ENCODE measurements around the gene HIRA.
"Not testable (repeated sequence)": the region's sequence is repeated elsewhere in the genome, so short reads cannot be mapped to it uniquely, and the experiment has no call there.

Gene HIRA

DNA sequence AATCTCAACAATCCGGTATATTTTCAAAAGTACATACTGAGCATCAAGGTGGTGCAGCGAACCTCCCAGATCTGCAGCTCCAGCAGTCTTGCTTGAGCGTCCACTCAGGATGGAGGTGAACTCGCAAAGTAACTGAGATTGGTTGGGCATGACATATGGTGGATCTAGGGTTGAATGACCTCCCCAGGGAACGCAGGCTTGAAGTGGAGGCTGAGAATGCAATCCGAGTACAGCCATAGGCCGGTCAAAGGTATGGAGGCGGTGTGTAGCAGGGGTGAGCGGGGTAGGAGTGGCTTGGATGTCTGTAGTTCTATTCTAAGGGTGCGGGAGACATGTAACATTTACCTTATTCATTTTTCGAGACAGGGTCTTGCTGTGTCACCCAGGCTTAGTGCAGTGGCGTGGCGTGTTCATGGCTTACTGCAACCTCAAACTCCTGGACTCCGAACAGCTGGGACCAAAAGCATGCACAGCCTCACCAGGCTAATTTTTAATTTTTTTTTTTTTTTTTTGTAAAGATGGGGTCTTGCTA lies 16.6 kb upstream of the HIRA start:
- Histone ChIP-seq H3K9me3 (replicated peaks; ENCODE audit: low read length) (no peaks in the 10 kb centered on the region), H3K4me2 (ENCODE audit: low read length) (peak overlapping the region; percentile 80), H3K36me3 (ENCODE audit: insufficient read depth, low read length) (peaks cover 37% of the 10 kb centered on the region), H3K27me3 (ENCODE audit: control insufficient read depth, insufficient read depth, low read length) (no peaks in the 10 kb centered on the region), H3K4me1 (ENCODE audit: control insufficient read depth, insufficient read depth, low read length) (peaks cover 20% of the 10 kb centered on the region), H3K9ac (ENCODE audit: low read depth, low read length) (peak overlapping the region; percentile 89), H3K4me3 (ENCODE audit: low read length) (peak overlapping the region; percentile 95)

DNA sequence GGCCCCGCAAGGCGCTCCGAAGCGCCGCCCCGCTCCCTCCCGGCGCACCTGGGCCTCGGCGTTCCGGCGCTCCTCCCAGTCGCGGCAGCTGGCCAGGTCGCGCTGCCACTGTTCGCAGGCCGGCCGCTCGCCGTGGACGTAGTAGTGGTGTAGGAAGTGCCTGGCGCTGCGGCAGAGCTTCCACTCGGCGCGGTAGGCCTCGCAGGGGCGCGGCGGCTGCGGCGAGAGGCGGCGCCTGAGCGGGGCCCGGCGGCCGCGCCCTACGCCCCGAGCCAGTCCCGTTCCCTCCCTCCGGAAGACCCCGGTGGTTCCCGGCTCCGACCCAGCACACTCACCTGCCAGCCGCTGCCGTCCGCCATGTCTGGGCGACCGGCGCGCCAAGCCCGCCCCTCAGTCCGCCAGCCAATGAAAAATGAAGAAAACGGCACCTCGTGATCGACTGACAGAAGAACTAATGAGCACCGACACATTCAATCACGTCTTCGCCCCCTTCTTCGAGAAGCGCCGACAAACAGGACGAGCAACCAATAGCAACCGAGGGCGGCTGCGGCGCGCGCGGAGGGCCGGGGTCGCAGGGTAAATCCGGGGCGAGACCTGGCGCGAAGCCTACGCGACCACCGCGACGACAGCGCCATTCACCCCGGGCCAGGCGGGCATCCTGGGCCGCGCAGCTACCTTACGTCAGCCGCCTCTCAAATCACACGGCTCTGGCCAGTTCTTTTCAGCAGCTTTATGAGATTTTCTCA lies 16.0 kb upstream of the HIRA start, which contains the start of gene C22orf39:
Gene C22orf39, minus strand, starts transcription at position 382 of the 746 bp plus-strand sequence. Its CDS starts 23 bp downstream, at position 359.
- H3K4me1 ChIP-seq (ENCODE audit: control insufficient read depth, insufficient read depth, low read length) = peaks cover 20% of the 10 kb centered on the region
- H3K4me2 ChIP-seq (ENCODE audit: low read length) = peak within 1 kb of the TSS; percentile 80
- H3K9ac ChIP-seq (ENCODE audit: low read depth, low read length) = peak within 1 kb of the TSS; percentile 89
- H3K27me3 ChIP-seq (ENCODE audit: control insufficient read depth, insufficient read depth, low read length) = no peaks in the 10 kb centered on the region
- peaks cover 31% of the 10 kb centered on the region for H3K36me3 ChIP-seq (ENCODE audit: insufficient read depth, low read length)
- H3K9me3 ChIP-seq (replicated peaks; ENCODE audit: low read length) = no peaks in the 10 kb centered on the region
- peak within 1 kb of the TSS; percentile 95 for H3K4me3 ChIP-seq (ENCODE audit: low read length)

DNA sequence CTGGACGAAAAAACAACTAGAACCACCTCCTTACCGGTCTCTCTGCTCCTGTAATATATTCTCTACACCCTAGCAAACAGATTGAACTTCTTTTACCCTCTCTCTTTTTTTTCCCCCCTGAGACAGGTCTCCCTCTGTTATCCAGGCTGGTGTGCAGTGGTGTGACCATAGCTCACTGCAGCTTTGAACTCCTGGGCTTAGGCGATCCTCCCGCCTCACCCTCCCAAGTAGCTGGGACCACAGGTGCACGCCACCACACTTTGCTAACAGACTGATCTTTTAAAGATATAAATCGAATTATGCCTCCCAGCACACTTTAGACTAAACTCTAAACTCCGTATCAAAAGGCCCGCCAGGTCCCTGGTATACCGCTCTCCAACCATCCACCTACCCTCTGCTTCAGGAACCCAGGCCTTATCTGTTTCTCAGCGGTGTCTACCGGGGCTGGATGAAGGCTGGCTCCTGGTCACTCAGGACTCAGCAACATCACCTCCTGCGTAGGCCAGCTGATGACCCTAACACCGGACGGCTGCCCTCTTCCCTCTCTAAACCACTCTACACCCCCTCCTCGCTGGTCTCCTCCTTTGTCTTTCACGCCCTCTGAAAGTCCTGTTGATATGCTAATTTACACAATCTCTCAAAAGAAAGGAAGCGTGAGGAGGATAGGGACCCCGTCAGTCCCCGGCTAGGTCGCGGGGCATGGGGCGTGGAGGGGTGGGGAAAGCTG lies 15.2 kb upstream of the HIRA start:
- Histone ChIP-seq H3K36me3 (ENCODE audit: insufficient read depth, low read length) (peaks cover 29% of the 10 kb centered on the region), H3K4me2 (ENCODE audit: low read length) (peak overlapping the region; percentile 80), H3K9ac (ENCODE audit: low read depth, low read length) (peak overlapping the region; percentile 89), H3K4me3 (ENCODE audit: low read length) (peak overlapping the region; percentile 95), H3K27me3 (ENCODE audit: control insufficient read depth, insufficient read depth, low read length) (no peaks in the 10 kb centered on the region), H3K9me3 (replicated peaks; ENCODE audit: low read length) (no peaks in the 10 kb centered on the region), H3K4me1 (ENCODE audit: control insufficient read depth, insufficient read depth, low read length) (peaks cover 20% of the 10 kb centered on the region)

- not testable (repeated sequence) for H3K9ac ChIP-seq (ENCODE audit: low read depth, low read length); H3K27me3 ChIP-seq (ENCODE audit: control insufficient read depth, insufficient read depth, low read length); H3K4me2 ChIP-seq (ENCODE audit: low read length); H3K9me3 ChIP-seq (replicated peaks; ENCODE audit: low read length); H3K4me3 ChIP-seq (ENCODE audit: low read length)
- peaks cover 20% of the 10 kb centered on the region for H3K4me1 ChIP-seq (ENCODE audit: control insufficient read depth, insufficient read depth, low read length)
- H3K36me3 ChIP-seq (ENCODE audit: insufficient read depth, low read length) = peaks cover 22% of the 10 kb centered on the region
These were observed 13.9 kb upstream of the HIRA start for GRCh38 chr22:19445279-19445982.

DNA sequence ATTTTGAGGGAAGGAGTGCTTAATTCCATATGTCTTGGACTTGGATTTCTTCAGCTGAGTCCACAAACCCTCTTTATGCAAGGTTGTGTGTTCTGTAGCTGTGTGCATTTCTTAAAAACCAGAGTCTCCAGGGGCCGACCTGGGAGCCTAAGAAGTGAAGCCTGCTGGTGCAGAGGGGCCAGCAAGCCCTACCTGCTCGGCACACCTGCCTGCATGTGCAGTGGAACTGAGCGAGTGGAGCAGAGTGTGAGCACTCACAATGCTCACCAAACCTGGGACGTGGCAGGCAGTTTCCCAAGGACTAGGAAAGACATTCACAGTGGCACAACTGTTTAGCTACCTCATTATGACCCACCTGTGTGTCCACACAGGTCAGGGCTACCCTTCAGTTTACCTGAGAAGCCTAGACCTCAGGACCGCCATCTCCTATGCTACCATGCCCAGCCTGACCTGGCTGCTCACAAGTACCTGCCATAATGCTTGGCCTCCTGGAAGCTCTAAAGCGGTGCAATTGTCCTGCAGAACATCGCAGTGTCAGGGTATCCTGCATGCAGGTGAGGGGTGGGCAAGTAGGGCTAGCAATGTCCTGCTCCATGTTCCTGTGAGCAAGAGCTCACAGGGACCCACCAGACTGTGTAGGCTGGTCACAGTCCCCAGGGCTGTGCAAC lies 12.1 kb upstream of the HIRA start:
- Histone ChIP-seq H3K36me3 (ENCODE audit: insufficient read depth, low read length) (peaks cover 12% of the 10 kb centered on the region), H3K4me2 (ENCODE audit: low read length) (no peak overlapping the region), H3K4me3 (ENCODE audit: low read length) (no peak overlapping the region), H3K27me3 (ENCODE audit: control insufficient read depth, insufficient read depth, low read length) (no peaks in the 10 kb centered on the region), H3K9me3 (replicated peaks; ENCODE audit: low read length) (no peaks in the 10 kb centered on the region), H3K4me1 (ENCODE audit: control insufficient read depth, insufficient read depth, low read length) (peaks cover 16% of the 10 kb centered on the region), H3K9ac (ENCODE audit: low read depth, low read length) (no peak overlapping the region)

DNA sequence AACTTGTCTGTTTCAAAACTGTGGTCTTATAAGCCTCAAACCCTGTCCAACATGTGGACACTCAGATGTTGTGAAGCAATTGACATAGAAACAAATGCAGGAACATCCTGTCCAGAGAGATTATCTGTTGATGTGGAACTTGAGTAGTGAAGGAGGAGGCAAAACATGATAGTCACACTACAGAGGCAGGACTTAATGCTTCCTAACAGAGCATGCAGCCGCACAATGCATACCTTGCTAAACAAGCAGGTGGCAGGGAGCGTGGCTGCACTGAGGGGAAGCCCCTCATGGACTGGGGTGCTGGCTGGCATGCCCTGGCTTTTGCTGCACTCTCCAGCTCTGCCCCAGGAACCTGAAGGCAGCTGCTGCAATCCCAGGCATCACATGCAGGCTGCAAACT lies 10.6 kb upstream of the HIRA start:
- Histone ChIP-seq H3K9me3 (replicated peaks; ENCODE audit: low read length) (no peaks in the 10 kb centered on the region), H3K27me3 (ENCODE audit: control insufficient read depth, insufficient read depth, low read length) (no peaks in the 10 kb centered on the region), H3K4me3 (ENCODE audit: low read length) (no peak overlapping the region), H3K36me3 (ENCODE audit: insufficient read depth, low read length) (peaks cover 12% of the 10 kb centered on the region), H3K4me2 (ENCODE audit: low read length) (no peak overlapping the region), H3K9ac (ENCODE audit: low read depth, low read length) (no peak overlapping the region), H3K4me1 (ENCODE audit: control insufficient read depth, insufficient read depth, low read length) (peaks cover 7% of the 10 kb centered on the region)

DNA sequence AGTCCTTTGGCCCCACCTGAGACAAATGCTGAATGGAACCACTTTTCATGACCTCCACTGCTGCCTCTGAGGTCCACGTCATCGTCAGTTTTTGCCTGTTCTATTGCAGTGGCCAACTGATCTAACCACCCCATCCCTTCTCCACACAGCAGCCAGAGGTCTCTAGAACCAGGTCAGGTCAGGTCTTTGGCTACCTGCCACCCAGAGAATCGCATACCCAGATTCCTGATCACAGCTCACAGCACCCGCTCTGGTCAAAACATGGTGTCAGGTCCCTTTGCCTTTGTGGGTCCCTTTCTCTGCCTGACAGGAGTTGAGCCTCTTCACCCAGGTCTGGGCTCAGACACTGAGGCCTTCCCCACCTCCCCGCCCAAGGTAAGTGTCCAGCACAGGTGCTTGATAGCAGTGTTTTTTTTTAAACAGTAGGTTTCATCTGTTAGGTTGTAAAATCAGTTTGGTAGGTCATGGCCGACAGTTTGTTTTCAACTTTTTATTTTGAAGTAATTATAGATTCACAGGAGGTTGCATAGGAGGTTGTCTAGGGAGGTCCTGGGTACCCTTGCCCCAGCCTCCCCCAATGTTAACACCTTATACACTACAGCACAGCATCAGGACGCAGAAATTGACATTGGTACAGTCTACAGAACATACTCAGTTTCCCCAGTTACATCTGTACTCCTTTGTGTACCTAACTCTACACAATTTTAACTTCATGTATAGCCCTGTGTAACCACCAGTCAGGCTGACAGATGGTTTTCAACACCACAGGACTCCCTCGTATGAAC lies 9.1 kb upstream of the HIRA start:
- Histone ChIP-seq H3K4me1 (ENCODE audit: control insufficient read depth, insufficient read depth, low read length) (no peaks in the 10 kb centered on the region), H3K9ac (ENCODE audit: low read depth, low read length) (no peak overlapping the region), H3K9me3 (replicated peaks; ENCODE audit: low read length) (no peaks in the 10 kb centered on the region), H3K4me2 (ENCODE audit: low read length) (no peak overlapping the region), H3K4me3 (ENCODE audit: low read length) (no peak overlapping the region), H3K36me3 (ENCODE audit: insufficient read depth, low read length) (peaks cover 16% of the 10 kb centered on the region), H3K27me3 (ENCODE audit: control insufficient read depth, insufficient read depth, low read length) (no peaks in the 10 kb centered on the region)

GRCh38 chr22:19438298-19438697 lies 6.8 kb upstream of the HIRA start:
- Histone ChIP-seq H3K27me3 (ENCODE audit: control insufficient read depth, insufficient read depth, low read length) (no peaks in the 10 kb centered on the region), H3K9me3 (replicated peaks; ENCODE audit: low read length) (no peaks in the 10 kb centered on the region), H3K9ac (ENCODE audit: low read depth, low read length) (no peak overlapping the region)

GRCh38 chr22:19436444-19437161 lies 5.1 kb upstream of the HIRA start:
- not testable (repeated sequence) for H3K27me3 ChIP-seq (ENCODE audit: control insufficient read depth, insufficient read depth, low read length); H3K4me3 ChIP-seq (ENCODE audit: low read length); H3K4me1 ChIP-seq (ENCODE audit: control insufficient read depth, insufficient read depth, low read length); H3K9ac ChIP-seq (ENCODE audit: low read depth, low read length); H3K9me3 ChIP-seq (replicated peaks; ENCODE audit: low read length); H3K4me2 ChIP-seq (ENCODE audit: low read length)
- H3K36me3 ChIP-seq (ENCODE audit: insufficient read depth, low read length) = peaks cover 17% of the 10 kb centered on the region

More at GRCh38 chr22:19438298-19438697, 6.8 kb upstream of the HIRA start:
- Histone ChIP-seq H3K36me3 (ENCODE audit: insufficient read depth, low read length) (peaks cover 17% of the 10 kb centered on the region), H3K4me2 (ENCODE audit: low read length) (no peak overlapping the region), H3K4me3 (ENCODE audit: low read length) (no peak overlapping the region), H3K4me1 (ENCODE audit: control insufficient read depth, insufficient read depth, low read length) (peaks cover 4% of the 10 kb centered on the region)

Data from skeletal muscle satellite cell (primary cell).